ENCODE data around the gene CHN2. TPM values are rescaled to one million over a fixed set of nuclear protein-coding genes. Genes with fewer than 3 reads are reported as not detected.

CHN2 gene
- total RNA-seq, 1 experiment from 2014 or later, result 0.15 TPM

GRCh38 chr7:29306319-29306991 is 111.9 kb downstream of the CHN2 start:
- Histone ChIP-seq H3K27me3 (ENCODE audit: control insufficient read depth, insufficient read depth, low read length) (peaks cover 11% of the 10 kb centered on the region), H3K36me3 (ENCODE audit: control insufficient read depth, insufficient read depth, low read length) (no peaks in the 10 kb centered on the region), H3K4me1 (ENCODE audit: control insufficient read depth, insufficient read depth, low read length) (no peaks in the 10 kb centered on the region), H3K27ac (ENCODE audit: low read length) (no peak overlapping the region), H3K9me3 (ENCODE audit: control insufficient read depth, insufficient read depth, low read depth, low read length) (no peaks in the 10 kb centered on the region), H3K4me3 (ENCODE audit: low read depth in 2 of 2, low read length in 2 of 2) (no peak overlapping the region)
- CTCF ChIA-PET, result no interaction called here
- POLR2A ChIA-PET, result no interaction called here
- no peak for TF ChIP-seq REST (IDR thresholded peaks at IDR 0.05; ENCODE audit: insufficient read depth in 1 of 2, low read depth in 2 of 2, low read length in 1 of 2)
- TF ChIP-seq POLR2AphosphoS5 (IDR thresholded peaks at IDR 0.05; ENCODE audit: low read depth, low read length), result no peak
- no peak for TF ChIP-seq SIN3A (IDR thresholded peaks at IDR 0.05; ENCODE audit: borderline replicate concordance, insufficient read depth, low read depth, low read length)
- no peak for TF ChIP-seq CTCF (IDR thresholded peaks at IDR 0.05)
- TF ChIP-seq TCF7L2 (IDR thresholded peaks at IDR 0.05; ENCODE audit: low read depth, low read length), result no peak
- intact Hi-C loops (cut with micrococcal nuclease; ENCODE audit: unreplicated experiment), result no loop called here
- in situ Hi-C loops (cut with HindIII; ENCODE audit: low pct_unique_long_range_greater_than_20kb, low sequenced_read_pairs), result no loop called here
- no peak for ATAC-seq
- no peak for DNase-seq (ENCODE audit: low read depth, low spot score)
- no TSS peak for BruUV-seq (replicated peaks)

- Histone ChIP-seq H3K9me3 (ENCODE audit: control insufficient read depth, insufficient read depth, low read depth, low read length) (no peaks in the 10 kb centered on the region), H3K36me3 (ENCODE audit: control insufficient read depth, insufficient read depth, low read length) (no peaks in the 10 kb centered on the region), H3K4me1 (ENCODE audit: control insufficient read depth, insufficient read depth, low read length) (no peaks in the 10 kb centered on the region), H3K27ac (ENCODE audit: low read length) (no peak overlapping the region), H3K27me3 (ENCODE audit: control insufficient read depth, insufficient read depth, low read length) (peaks cover 23% of the 10 kb centered on the region), H3K4me3 (ENCODE audit: low read depth in 2 of 2, low read length in 2 of 2) (no peak overlapping the region)
- CTCF ChIA-PET, result no interaction called here
- ATAC-seq (no peak), DNase-seq (ENCODE audit: low read depth, low spot score) (no peak)
- TF ChIP-seq POLR2AphosphoS5 (IDR thresholded peaks at IDR 0.05; ENCODE audit: low read depth, low read length) (no peak), SIN3A (IDR thresholded peaks at IDR 0.05; ENCODE audit: borderline replicate concordance, insufficient read depth, low read depth, low read length) (no peak), CTCF (IDR thresholded peaks at IDR 0.05) (no peak), REST (IDR thresholded peaks at IDR 0.05; ENCODE audit: insufficient read depth in 1 of 2, low read depth in 2 of 2, low read length in 1 of 2) (no peak), TCF7L2 (IDR thresholded peaks at IDR 0.05; ENCODE audit: low read depth, low read length) (no peak)
- no TSS peak for BruUV-seq (replicated peaks)
- in situ Hi-C loops (cut with HindIII; ENCODE audit: low pct_unique_long_range_greater_than_20kb, low sequenced_read_pairs), result no loop called here
- POLR2A ChIA-PET, result no interaction called here
- intact Hi-C loops (cut with micrococcal nuclease; ENCODE audit: unreplicated experiment), result no loop called here
These were observed 113.8 kb downstream of the CHN2 start for GRCh38 chr7:29308424-29308823.

All from Panc1 (cell line).